ENCODE results near the gene CFAP20DC. TPM values are rescaled to one million over a fixed set of nuclear protein-coding genes. Genes with fewer than 3 reads are reported as not detected.

Gene CFAP20DC
- total and polyA plus RNA-seq, 2 experiments from 2014 or later = 7.4 to 11.4 TPM

DNA sequence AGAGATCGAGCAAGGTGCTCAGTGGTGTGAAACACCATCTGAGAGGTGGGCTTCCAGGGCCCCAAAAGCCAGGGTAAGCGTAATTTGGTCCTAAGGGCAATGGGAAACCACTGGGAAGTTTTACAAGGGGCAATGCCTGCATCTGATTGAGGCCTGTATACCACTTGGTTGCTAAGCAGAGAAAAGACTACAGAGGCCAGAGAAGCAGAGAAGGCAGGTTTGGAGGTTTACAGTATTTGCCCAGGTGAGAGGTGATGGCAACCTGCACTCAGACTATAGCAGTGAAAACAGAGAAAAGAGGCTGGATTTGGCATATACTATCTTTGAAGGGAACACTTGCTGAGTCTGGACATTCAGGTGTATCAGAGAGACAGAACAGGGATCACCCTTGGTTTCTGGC lies 249.8 kb downstream of the CFAP20DC start:
- H3K4me1 ChIP-seq (ENCODE audit: insufficient read depth) = no peaks in the 10 kb centered on the region
- H3K79me2 ChIP-seq (replicated peaks; ENCODE audit: insufficient read depth) = no peaks in the 10 kb centered on the region
- Mint-ChIP-seq H3K27me3 (ENCODE audit: insufficient read depth, low read depth, poor library complexity) (peaks cover 4% of the 10 kb centered on the region), H3K27ac (no peak overlapping the region), H3K4me3 (no peak overlapping the region), H3K9me3 (peaks cover 1% of the 10 kb centered on the region; the same call in 1 of the 3 replicates), H3K4me1 (no peaks in the 10 kb centered on the region; the same call in 2 of the 3 replicates), H3K36me3 (ENCODE audit: low read depth) (peaks cover 2% of the 10 kb centered on the region; the same call in 2 of the 3 replicates)
- no peaks in the 10 kb centered on the region for H4K20me1 ChIP-seq (replicated peaks; ENCODE audit: insufficient read depth)
- H3K27ac ChIP-seq (ENCODE audit: low read depth) = no peak overlapping the region
- no peaks in the 10 kb centered on the region; the same call in 1 of the 2 replicates for H3K9me2 ChIP-seq (ENCODE audit: insufficient read depth)
- TF ChIP-seq ZNF114 (CRISPR knock-in tag; IDR thresholded peaks at IDR 0.05) (no peak), CREB1 (CRISPR knock-in tag; IDR thresholded peaks at IDR 0.05; ENCODE audit: low read depth) (no peak), EZH2 (IDR thresholded peaks at IDR 0.05; ENCODE audit: low read depth, unreplicated experiment) (no peak), POLR2AphosphoS5 (IDR thresholded peaks at IDR 0.05; ENCODE audit: low read depth) (no peak), EZH2phosphoT487 (IDR thresholded peaks at IDR 0.05; ENCODE audit: unreplicated experiment) (no peak), STAT1 (IDR thresholded peaks at IDR 0.05; ENCODE audit: unreplicated experiment) (no peak), ZNF331 (CRISPR knock-in tag; IDR thresholded peaks at IDR 0.05; ENCODE audit: low read depth) (no peak), JUNB (IDR thresholded peaks at IDR 0.05; ENCODE audit: unreplicated experiment) (no peak), NANOG (IDR thresholded peaks at IDR 0.05; ENCODE audit: borderline replicate concordance) (no peak)
- TF ChIP-seq, protein P1, sequence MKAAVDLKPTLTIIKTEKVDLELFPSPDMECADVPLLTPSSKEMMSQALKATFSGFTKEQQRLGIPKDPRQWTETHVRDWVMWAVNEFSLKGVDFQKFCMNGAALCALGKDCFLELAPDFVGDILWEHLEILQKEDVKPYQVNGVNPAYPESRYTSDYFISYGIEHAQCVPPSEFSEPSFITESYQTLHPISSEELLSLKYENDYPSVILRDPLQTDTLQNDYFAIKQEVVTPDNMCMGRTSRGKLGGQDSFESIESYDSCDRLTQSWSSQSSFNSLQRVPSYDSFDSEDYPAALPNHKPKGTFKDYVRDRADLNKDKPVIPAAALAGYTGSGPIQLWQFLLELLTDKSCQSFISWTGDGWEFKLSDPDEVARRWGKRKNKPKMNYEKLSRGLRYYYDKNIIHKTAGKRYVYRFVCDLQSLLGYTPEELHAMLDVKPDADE (IDR thresholded peaks at IDR 0.05) = no peak
- TF ChIP-seq, protein P2, sequence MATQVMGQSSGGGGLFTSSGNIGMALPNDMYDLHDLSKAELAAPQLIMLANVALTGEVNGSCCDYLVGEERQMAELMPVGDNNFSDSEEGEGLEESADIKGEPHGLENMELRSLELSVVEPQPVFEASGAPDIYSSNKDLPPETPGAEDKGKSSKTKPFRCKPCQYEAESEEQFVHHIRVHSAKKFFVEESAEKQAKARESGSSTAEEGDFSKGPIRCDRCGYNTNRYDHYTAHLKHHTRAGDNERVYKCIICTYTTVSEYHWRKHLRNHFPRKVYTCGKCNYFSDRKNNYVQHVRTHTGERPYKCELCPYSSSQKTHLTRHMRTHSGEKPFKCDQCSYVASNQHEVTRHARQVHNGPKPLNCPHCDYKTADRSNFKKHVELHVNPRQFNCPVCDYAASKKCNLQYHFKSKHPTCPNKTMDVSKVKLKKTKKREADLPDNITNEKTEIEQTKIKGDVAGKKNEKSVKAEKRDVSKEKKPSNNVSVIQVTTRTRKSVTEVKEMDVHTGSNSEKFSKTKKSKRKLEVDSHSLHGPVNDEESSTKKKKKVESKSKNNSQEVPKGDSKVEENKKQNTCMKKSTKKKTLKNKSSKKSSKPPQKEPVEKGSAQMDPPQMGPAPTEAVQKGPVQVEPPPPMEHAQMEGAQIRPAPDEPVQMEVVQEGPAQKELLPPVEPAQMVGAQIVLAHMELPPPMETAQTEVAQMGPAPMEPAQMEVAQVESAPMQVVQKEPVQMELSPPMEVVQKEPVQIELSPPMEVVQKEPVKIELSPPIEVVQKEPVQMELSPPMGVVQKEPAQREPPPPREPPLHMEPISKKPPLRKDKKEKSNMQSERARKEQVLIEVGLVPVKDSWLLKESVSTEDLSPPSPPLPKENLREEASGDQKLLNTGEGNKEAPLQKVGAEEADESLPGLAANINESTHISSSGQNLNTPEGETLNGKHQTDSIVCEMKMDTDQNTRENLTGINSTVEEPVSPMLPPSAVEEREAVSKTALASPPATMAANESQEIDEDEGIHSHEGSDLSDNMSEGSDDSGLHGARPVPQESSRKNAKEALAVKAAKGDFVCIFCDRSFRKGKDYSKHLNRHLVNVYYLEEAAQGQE (IDR thresholded peaks at IDR 0.05; ENCODE audit: unreplicated experiment) = no peak
- TF ChIP-seq, protein P3, sequence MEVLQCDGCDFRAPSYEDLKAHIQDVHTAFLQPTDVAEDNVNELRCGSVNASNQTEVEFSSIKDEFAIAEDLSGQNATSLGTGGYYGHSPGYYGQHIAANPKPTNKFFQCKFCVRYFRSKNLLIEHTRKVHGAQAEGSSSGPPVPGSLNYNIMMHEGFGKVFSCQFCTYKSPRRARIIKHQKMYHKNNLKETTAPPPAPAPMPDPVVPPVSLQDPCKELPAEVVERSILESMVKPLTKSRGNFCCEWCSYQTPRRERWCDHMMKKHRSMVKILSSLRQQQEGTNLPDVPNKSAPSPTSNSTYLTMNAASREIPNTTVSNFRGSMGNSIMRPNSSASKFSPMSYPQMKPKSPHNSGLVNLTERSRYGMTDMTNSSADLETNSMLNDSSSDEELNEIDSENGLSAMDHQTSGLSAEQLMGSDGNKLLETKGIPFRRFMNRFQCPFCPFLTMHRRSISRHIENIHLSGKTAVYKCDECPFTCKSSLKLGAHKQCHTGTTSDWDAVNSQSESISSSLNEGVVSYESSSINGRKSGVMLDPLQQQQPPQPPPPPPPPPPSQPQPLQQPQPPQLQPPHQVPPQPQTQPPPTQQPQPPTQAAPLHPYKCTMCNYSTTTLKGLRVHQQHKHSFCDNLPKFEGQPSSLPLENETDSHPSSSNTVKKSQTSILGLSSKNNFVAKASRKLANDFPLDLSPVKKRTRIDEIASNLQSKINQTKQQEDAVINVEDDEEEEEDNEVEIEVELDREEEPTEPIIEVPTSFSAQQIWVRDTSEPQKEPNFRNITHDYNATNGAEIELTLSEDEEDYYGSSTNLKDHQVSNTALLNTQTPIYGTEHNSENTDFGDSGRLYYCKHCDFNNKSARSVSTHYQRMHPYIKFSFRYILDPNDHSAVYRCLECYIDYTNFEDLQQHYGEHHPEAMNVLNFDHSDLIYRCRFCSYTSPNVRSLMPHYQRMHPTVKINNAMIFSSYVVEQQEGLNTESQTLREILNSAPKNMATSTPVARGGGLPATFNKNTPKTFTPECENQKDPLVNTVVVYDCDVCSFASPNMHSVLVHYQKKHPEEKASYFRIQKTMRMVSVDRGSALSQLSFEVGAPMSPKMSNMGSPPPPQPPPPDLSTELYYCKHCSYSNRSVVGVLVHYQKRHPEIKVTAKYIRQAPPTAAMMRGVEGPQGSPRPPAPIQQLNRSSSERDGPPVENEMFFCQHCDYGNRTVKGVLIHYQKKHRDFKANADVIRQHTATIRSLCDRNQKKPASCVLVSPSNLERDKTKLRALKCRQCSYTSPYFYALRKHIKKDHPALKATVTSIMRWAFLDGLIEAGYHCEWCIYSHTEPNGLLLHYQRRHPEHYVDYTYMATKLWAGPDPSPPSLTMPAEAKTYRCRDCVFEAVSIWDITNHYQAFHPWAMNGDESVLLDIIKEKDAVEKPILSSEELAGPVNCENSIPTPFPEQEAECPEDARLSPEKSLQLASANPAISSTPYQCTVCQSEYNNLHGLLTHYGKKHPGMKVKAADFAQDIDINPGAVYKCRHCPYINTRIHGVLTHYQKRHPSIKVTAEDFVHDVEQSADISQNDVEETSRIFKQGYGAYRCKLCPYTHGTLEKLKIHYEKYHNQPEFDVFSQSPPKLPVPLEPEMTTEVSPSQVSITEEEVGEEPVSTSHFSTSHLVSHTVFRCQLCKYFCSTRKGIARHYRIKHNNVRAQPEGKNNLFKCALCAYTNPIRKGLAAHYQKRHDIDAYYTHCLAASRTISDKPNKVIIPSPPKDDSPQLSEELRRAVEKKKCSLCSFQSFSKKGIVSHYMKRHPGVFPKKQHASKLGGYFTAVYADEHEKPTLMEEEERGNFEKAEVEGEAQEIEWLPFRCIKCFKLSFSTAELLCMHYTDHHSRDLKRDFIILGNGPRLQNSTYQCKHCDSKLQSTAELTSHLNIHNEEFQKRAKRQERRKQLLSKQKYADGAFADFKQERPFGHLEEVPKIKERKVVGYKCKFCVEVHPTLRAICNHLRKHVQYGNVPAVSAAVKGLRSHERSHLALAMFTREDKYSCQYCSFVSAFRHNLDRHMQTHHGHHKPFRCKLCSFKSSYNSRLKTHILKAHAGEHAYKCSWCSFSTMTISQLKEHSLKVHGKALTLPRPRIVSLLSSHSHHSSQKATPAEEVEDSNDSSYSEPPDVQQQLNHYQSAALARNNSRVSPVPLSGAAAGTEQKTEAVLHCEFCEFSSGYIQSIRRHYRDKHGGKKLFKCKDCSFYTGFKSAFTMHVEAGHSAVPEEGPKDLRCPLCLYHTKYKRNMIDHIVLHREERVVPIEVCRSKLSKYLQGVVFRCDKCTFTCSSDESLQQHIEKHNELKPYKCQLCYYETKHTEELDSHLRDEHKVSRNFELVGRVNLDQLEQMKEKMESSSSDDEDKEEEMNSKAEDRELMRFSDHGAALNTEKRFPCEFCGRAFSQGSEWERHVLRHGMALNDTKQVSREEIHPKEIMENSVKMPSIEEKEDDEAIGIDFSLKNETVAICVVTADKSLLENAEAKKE (CRISPR knock-in tag; IDR thresholded peaks at IDR 0.05) = no peak
- TF ChIP-seq, protein P4, sequence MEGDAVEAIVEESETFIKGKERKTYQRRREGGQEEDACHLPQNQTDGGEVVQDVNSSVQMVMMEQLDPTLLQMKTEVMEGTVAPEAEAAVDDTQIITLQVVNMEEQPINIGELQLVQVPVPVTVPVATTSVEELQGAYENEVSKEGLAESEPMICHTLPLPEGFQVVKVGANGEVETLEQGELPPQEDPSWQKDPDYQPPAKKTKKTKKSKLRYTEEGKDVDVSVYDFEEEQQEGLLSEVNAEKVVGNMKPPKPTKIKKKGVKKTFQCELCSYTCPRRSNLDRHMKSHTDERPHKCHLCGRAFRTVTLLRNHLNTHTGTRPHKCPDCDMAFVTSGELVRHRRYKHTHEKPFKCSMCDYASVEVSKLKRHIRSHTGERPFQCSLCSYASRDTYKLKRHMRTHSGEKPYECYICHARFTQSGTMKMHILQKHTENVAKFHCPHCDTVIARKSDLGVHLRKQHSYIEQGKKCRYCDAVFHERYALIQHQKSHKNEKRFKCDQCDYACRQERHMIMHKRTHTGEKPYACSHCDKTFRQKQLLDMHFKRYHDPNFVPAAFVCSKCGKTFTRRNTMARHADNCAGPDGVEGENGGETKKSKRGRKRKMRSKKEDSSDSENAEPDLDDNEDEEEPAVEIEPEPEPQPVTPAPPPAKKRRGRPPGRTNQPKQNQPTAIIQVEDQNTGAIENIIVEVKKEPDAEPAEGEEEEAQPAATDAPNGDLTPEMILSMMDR (conservative IDR thresholded peaks at IDR 0.05; ENCODE audit: low read depth in 2 of 2) = no peak
- no peak overlapping the region for H3K4me2 ChIP-seq
- no peaks in the 10 kb centered on the region for H3K36me3 ChIP-seq (ENCODE audit: insufficient read depth)
- ATAC-seq (no peak), DNase-seq (ENCODE audit: low spot score) (no peak)
- no peaks in the 10 kb centered on the region for H3F3A ChIP-seq (replicated peaks; ENCODE audit: low read depth)
- no peaks in the 10 kb centered on the region for H3K27me3 ChIP-seq (ENCODE audit: insufficient read depth)
- no peak overlapping the region for H3K4me3 ChIP-seq
- H2AFZ ChIP-seq = no peak overlapping the region
